ENCODE measurements around the gene MUC16. TPM values are rescaled to one million over a fixed set of nuclear protein-coding genes. Genes with fewer than 3 reads are reported as not detected.

Gene MUC16
- under 0.01 TPM in 1 of 2 replicates, not detected in the other for total RNA-seq

DNA sequence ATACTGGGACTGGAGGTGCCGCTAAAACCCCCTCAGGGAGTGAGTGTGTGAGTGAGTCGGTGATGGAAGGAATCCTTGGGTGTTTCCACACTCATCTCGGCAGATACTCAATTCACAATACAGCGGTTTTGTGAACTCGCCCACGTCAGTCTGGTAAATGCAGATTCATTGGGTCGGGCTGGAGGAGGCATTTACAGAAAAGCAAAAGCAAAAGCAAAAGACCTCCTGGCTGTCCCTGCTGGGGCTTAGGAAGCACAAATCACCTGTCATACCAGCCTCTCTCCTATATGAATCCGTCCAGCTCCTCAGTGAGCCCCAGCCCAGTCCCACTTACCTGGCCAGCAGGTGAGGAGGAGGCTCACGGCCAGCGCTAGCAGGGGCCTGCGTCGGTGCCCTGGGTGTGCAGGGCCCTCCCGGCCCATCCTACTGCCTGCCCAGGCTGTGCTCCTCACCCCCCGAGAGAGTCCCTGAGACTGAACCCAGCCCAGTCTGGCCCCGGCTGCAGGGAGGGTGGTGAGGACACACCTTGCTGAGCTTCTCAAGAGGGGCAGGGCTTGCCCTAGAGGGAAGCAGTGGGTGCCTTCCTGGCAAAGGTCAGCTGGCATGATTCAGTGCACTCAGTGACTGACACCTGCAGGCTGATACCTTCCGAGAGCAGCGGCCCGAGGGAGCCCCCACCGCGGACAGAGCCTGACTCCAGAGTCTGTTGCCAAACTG is at the start of gene MUC16:
Gene MUC16, minus strand, starts transcription at position 475 of the 717 bp plus-strand sequence.

Other genes with a start within 250 kb of the MUC16 start
- gene ZNF558, start 178.1 kb downstream of the MUC16 start, total RNA-seq = 15.9 and 22.2 TPM in 2 replicates
- gene MBD3L1, start 178.0 kb downstream of the MUC16 start, total RNA-seq = not detected in 2 replicates
- not detected in 2 replicates for gene OR1M1, start 76.7 kb upstream of the MUC16 start, total RNA-seq
- gene OR7G2, start 97.1 kb upstream of the MUC16 start, total RNA-seq = not detected in 2 replicates
- gene OR7G1, start 105.4 kb upstream of the MUC16 start, total RNA-seq = not detected in 2 replicates
- not detected in 2 replicates for gene OR7G3, start 116.5 kb upstream of the MUC16 start, total RNA-seq
- 13.0 and 13.1 TPM in 2 replicates for gene ZNF317, start 130.0 kb upstream of the MUC16 start, total RNA-seq
- not detected in 2 replicates for gene OR7D2, start 168.6 kb upstream of the MUC16 start, total RNA-seq
- gene OR7D4, start 209.2 kb upstream of the MUC16 start, total RNA-seq = not detected in 2 replicates
- gene OR7E24, start 240.5 kb upstream of the MUC16 start, total RNA-seq = not detected in 2 replicates